SIG-M5 treated with dmso at 0.1 percent for 504 hours (cell line): ENCODE measurements around the gene SRSF8.

Experiments used
- DNase-seq: peaks from one replicate; lab custom pipeline; 2025; ENCODE audit not compliant: unreplicated experiment; lab: John Stamatoyannopoulos, UW

SRSF8 gene

DNA sequence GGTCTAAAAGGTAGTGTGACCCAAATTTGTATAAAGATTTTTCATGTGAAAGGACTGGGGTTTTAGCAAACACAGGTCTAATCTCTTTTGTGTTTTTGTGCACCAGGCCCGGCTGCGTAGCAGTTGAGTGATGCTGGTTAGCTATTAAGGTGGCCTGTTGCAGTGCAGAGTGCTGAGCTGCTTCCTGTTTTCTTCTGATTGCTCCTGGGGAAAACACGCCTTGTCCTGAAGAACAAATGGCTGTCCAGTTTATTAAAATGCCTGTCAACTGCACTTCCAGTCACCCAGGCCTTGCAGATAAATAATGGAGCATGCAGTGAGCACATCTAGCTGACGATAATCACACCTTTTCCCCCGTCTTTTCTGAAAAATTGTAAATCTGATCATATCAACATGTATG, 1.8 kb downstream of the SRSF8 start:
- peak; percentile 98 for DNase-seq

DNA sequence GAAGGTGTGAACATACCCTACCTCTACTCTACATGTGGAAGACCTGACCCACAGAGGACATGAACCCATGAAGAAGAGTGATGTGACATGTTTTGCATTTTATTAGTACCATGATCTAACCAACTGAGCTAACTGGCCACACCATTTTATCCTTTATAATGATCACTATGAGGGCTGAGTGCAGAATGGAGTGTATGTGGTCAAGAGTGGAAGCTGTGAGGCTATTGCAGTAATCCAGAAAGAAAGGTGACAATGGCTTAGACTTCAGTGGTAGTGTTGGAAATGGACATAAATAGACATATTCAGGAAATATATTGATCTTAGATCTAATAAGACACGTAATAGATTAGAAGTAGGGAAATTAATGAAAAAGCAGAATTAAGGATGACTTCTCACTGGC, 3.8 kb downstream of the SRSF8 start:
- no peak for DNase-seq

DNA sequence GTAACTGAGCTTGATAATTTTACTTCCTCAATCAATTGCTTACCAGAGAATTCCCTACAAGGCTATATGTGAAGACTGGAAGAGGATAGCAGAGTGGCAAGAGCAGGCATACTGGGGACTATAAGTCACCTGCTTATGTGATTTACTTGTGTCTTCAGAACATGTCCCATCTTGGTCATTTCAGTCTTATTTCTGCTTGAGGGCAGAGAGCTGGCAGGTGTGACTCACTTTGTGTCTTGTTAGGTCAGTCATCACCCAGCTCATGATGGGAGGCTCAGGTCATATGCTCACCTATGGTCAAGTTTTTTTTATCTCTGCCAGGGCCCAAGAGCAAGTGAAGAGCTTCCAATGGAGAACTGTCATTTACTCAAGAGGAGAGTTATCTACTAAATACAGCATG, 6.2 kb downstream of the SRSF8 start:
- DNase-seq: no peak

DNA sequence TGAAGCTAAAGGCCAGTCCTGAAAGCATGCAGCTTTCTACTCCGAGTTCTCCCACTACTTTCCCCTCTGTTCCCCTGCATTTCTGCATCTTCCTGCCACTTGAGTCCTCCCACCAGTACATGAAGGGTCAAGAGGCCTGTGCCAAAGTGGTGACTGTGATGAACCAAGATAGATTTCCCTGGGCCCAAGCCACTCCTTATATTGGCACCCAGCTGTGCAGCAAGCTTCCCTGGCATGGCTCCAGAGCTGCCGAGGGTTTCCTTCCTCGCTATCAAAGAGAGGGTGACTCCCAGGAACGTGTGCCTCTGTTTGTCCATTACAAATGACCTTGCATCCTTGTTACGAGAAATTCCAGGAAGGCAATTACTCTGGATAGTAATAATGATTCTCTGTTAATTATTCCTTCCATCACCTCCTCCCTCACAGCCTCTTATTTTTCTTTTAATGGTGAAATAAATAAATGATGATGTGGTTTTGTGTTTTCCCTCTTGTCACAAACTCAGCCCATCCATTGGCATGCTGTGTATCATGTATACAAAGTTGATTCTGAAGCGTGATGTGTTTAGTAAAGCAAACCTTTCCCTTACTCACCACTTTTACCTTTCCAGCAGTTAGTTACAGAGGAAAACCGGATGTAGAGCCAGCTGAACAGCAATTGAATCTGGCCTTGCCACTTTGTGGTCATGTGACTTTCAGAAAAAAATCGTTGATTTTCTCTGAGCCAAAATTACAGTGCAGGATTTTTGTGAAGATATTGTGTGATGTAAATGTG, 8.3 kb downstream of the SRSF8 start:
- no peak for DNase-seq

DNA sequence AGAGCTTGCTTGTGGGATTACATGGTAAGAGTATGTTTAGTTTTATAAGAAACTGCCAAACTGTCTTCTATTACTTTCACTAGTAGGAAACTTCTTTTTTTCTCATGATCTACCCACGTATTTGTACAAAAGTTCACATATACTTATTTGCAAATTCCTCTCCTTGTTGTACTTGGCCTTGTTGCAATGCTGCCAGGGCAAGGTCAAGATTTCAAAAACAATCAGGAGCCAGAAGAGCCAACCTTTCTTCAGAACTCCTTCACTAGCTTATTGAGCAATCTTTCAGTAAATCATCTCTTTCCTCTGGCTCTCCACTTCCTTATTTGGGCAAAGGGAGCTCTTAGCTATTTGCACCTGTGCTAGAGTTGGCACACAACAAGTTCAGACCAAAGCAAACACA, 9.7 kb downstream of the SRSF8 start:
- peak; percentile 52 for DNase-seq

DNA sequence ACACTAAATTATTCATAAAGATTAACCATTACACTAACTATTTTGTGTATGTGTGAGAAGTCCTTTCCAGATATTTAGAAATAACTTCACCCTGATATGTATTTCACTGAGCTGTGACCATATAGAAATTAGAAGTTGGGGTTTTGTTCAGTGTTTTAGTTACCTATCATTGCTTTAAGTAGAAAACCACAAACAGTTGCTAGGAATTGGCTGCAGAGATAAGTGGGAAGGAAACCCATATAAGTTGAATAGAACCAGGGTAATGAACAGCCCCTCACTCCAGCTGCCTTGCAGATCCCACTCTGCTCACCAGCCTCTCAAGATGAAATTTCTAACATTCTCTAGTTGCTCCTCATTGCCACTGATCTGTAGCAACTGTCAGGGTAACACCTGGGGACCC, 10.3 kb downstream of the SRSF8 start:
- DNase-seq: no peak

DNA sequence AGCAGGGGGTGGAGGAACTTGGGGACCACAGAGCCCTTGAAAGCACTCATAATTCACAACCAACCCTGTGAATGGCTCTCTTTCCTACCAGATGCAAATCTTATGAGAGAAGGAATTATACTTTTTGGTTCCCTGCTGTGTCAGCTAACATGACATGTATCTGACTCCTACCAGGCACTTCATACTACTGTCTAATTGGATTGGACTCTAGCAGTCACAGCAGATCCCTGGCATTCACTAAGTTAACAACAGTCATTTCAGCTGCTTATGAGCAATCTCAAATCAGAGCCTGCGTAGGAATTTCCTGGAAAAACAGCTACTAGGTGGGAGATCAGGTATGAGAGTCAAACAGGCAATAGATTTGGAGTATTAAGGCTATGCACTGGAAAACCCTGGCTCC, 11.8 kb downstream of the SRSF8 start:
- DNase-seq: no peak

DNA sequence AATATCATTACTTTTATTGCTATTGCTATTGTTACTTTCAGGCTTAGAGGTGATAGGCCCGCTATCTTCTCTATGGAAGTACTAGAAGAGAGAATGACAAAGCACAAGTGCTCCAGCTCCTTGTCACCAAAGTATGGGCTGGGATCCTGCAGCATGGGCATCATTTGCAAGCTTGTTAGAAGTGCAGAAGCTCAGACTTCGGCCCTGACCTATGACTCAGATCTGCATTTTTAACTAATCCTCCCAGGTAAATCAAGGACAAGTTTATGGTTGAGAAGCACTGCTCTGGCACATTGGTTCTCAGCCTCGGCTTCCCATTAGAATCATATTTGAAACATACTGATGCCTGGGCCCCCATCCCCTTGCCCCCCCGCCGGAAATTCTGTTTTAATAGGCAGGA, 14.3 kb downstream of the SRSF8 start:
- no peak for DNase-seq

DNA sequence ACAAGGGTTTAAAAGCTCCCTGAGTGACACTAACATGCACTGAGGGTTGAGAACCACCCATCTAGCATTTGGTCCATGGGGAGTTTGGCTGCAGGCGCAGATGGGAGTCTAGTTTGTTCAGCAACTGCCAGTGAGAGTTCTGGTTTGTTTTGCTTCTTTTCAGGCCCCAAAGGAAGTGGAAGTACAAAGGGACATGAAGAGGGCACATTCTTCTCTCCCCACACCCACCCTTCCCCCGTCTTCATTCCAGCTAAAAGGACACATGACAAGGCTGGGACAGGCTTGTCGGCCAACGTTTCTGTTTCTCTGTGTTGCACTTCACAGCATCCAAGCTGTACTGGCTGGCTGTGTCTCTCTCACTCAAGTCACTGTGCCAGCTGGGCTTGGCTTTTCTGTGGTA, 14.7 kb downstream of the SRSF8 start:
- DNase-seq: no peak

DNA sequence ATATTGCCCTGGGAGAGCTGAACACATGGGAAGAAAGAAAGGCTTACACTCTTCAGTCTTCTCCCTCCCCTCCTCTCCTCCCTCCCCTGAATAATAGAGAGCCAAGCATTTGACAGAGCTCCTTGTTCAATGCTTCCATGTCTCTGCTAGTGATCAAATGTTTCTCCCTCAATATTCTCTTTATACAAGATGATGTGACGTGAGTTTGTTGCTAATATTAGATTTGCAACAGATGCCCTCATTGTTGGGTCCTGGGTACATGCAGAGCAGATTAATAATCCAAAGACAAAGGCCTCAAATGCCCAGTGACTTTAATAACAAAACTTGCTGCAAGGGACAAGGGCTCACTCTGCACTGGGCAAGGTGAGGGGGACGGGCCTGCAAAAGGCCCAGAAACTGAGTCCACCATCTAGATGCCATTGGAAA, 15.9 kb downstream of the SRSF8 start:
- DNase-seq: no peak

DNA sequence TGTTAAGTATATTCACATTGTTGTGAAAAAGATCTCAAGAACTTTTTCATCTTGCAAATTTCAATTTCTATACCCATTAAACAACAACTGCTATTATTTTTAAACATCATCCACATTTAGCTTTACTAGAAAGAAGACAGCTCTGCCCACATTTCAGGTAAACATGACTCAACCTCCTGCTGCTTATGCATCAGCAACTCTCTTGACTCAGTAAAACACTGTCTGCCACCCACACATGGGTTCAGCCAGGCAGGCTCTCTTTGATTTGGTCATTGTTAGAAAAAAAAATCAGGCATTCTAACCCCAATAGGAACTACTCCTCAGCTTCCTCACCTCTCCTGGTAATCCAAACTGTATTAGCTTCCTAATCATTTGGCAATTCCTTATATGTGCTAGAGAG, 17.8 kb downstream of the SRSF8 start:
- DNase-seq: no peak

DNA sequence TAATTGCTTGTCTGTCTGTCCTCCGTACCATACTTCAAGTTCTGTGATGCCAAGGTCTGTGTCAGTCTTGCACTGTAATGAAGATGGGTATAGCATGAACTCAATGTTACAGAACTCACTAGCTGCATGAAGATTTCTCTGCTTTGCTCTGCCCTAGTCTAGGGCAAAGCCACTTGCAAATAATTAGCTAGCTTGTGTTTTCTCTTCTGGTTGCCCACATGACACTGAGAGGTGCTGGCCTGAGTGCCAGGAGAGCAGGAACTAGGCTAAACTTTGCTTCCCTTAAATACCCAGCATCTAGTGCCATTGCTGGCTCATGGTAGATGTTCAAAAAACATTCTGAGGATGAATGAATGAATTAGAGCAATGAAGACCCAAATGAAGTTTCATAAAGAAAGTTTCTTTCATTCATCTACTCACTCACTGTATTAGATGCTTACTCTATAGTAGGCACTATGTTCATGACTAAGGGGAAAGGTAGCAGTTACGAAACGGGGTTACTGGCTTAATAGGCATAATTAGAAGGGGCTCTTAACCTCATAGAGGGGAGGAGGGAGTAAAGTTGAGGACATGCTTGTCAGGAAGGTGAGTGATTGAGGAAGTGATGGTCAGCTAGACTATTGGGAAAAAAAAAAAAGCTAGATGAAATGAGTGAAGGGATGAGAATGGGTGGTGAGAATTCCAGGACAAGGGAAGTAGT, 18.5 kb downstream of the SRSF8 start:
- DNase-seq: no peak

DNA sequence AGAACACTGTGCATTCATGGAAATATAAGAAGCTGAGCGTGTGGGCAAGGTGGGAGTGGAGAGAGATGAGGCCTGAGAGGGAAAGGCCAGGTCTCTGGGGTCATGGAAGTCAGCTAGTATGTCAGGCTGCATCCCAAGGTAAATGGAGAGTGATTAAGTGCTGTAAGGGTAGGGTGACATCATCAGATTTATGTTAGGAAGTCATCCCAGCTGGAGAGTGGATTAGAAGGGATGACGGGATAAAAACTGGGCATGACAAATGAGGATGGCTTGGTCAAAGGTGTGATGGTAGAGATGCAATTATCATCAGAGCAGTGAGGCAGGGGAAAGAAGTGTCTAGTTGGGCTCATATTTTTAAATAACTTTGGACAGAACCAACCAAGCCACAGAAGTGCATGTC, 19.4 kb downstream of the SRSF8 start:
- no peak for DNase-seq

DNA sequence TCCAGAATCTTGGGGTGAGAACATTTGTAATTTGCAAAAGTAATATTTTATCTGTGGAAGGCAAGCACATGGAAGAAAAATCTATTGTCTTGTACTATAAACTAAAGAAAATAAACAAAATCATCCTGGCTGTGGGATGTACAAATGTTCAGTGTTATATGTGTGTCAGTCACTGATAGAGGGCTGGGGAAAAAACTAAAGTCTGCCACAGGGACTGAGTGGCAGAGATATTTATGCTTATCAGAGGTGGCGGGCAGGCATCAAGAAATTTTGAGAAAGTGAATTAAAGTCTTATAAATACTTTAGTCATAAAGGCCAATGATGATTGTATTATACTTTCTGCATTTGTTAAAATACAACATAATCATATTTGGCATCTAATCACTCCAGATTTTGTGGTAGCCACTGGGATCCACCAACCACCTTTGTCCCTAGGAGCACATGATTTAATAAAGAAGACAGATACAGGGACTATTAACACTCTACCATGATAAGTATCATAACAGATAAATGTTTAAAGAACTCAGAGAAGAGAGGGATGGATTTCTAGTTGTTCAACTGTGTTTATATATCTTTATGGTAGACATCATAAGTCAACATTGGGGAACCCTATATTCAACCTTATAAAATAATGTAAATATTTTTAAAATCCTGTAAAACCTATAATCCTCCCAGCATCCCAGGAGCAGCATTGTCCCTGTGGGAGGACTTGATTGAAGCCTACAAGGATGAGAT, 20.3 kb downstream of the SRSF8 start:
- no peak for DNase-seq

DNA sequence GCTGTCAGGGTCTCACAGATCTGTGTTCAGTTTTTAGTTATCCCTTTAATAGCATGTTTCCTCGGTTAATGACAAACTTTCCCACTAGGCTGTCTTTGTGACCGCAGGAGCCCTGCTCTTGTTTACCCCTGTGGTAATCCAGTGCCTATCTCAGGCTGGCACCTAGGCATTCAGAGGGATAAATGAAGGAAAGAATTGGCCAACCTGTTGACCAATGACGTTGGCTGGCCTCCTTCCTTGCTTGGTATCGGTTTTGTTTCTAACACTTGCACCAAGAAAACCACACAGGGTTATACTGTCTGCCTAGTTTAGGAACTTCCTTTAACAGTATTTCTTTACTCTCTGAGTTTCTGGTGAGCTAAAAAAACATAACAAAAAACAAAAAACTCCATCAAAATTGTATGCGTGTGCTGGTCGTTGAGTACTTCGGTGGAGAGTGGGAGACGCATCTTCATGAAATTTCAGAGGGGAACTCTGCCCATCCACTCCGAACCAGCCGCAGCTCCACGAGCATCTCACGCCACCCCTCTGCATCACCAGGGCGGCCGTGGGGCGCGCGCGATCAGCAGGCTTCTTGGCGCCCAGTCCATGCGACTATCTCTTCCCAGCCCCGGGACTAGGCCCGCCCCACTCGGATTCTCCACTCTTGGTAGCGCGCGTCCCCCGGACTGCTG, 22.4 kb downstream of the SRSF8 start:
- peak; percentile 48 for DNase-seq

DNA sequence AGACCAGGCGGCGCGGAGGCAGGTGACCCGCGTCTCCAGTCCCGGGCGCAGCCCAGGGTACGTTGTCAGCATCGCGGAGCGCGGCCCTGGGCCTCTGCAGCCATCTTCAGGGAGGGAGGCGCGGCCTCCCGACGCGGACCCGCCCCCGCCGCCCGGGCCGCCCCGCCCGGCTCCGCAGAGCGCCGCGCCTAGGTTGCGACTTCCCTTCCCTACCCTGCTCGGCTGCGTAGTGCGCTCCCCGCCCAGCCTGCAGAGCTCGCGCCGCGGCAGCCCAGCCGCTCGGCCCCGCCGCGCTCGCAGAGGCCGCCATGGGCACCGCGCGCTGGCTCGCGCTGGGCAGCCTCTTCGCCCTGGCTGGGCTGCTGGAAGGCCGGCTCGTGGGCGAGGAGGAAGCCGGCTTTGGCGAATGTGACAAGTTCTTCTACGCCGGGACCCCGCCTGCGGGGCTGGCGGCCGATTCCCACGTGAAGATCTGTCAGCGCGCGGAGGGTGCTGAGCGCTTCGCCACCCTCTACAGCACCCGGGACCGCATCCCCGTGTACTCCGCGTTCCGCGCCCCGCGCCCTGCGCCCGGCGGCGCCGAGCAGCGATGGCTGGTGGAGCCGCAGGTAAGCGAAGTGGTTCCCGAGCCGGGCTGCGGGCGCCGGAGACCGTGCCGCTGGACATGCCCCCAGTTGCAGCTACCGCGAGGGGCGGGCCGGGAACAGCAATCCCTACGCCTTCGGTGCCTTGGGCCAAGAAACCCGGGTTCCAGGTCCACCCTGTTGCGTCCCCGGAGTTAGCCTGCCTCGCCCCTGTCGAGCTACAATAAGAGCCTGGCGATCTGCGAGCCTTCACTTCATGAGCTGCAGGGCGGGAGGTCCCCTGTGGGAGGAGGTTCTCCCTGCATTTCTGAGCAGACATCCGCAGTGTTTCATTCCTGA, 23.2 kb downstream of the SRSF8 start, which contains the start of gene ENDOD1:
Gene ENDOD1 (plus strand): TSS at position 227 of the 923 bp plus-strand sequence. CDS start 82 bp downstream, at position 309.
- peak; percentile 75 for DNase-seq

DNA sequence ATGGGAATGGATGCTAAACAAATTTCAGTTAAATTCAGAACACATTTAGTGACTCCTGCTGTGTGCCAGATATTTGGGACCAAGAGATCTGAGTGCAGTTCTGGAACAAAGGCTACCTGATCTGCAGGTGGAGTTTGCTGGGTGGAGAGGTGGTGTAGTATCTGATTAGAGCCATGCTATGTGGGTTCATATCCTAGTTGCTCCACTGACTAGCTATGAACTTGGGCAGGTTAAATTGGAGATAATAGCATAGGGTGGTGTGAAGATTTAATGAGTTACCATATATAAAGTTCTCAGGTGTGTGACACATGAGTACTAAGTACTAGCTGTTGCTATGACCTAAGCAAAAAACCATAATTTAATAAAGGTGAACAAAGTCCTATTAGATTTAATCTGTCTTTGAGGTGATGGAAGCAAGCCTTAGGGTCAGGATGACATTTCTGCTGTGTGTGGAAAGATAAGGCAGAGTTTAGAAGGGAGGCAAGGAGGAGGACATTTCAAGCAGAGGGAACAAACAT, 25.0 kb downstream of the SRSF8 start:
- no peak for DNase-seq

DNA sequence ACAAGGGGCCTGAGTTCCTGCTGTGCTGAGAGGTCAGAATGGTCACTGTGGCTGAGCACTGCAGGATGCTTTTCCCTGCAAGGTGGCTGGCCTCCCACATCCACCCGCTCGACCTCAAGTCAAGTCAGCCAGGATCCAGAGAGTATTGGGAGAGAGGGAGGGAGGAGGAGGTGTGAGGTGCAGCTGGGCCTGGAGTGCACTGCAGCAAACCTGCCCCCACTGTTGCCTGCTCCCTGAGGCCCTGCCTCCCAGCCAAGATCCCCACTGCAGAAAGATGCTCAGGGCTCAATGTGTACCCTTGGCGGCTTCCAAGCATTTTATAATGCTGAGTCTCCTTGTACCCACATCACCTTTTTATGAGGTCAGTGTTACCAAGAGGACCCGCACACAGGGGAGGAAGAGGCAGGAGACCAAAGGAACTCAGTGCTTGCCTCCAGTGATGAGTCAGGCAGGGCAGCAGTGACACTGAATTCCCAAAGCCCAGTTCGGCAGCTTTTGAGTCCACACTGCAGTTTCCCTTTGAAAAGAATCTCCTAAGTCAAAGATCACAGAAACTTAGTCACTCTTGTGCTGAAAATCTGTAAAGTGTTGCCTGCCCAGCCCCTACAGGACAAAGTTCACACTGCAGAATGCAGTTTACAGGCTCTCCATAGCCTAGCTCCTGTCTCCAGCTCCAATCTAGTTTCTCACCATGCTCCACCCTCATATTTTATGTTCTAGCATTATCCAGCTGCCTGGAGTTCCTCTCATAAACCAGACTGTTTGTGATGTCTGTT, 26.0 kb downstream of the SRSF8 start:
- peak; percentile 34 for DNase-seq

DNA sequence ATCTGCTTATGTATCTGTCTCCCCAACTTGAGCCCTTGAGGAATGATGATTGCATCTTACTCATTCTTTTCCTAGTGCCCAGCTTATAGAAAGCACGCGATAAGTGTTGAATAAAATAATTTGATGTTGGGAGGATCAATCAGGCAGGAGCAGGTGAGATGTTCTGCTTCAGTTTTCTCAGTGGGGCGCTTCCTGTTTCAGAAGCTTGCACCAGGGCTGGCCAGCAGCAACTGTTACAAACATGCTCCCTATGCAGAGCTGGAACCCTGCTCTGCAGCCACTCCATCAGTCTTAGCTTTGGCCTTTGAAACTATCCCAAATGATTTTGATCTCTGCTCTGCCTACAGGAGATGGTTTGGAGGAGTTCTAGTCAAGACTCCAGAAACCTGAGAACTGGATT, 26.8 kb downstream of the SRSF8 start:
- peak; percentile 11 for DNase-seq
